HG03342 (cell line): ENCODE results near the gene DHX15.
"Not testable (repeated sequence)": the region's sequence is repeated elsewhere in the genome, so short reads cannot be mapped to it uniquely, and the experiment has no call there.

Source experiments
- ATAC-seq: cut with Tn5 transposase; IDR thresholded peaks from one replicate; pipeline ENCODE4 v1.9.1; 2021; ENCODE audit warnings: mild to moderate bottlenecking, moderate library complexity; ENCODE audit not compliant: unreplicated experiment

Gene DHX15

DNA sequence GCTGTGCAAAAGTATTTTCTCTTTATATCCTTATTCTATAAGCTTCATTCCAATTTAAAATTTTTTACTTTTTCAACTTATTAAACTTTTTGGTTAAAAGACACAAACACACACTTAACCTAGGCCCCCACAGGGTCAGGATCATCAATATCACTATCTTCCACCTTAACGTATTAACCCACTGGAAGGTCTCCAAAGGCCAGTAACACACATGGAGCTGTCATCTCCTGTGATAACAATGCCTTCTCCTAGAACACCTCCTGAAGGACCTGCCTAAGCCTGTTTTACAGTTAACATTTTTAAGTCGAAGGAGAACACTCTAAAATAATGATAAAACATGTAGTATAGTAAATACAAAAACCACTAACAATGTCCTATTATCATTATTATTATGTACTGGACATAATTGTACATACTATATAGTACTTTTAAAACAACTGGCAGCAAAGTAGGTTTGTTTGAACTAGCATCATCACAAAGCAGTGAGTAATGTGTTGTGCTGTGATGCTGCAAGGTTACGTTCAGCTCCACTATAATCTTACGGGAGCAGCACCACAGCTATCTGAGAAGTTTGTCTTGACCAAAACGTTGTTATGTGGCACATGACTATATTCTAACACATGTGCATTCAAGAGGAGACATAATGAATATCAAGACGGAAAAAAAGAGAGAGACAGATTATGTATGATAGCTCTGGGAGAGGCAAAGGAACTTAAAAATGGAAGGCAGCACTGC is 33.7 kb downstream of the DHX15 start:
- ATAC-seq = no peak

DNA sequence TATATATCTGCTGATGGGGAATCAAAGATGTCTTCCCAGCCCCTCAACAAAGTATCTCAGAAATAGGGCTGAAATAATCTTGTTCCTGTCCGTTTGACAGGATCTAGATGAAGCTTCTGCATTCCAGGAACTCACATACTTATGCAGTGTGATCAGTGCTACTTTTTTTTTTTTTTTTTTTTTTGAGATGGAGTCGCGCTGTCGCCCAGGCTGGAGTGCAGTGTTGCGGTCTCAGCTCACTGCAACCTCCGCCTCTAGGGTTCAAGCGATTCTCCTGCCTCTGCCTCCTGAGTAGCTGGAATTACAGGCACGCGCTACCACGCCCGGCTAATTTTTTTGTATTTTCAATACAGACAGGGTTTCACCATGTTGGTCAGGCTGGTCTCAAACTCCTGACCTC is 36.4 kb downstream of the DHX15 start:
- ATAC-seq = no peak

DNA sequence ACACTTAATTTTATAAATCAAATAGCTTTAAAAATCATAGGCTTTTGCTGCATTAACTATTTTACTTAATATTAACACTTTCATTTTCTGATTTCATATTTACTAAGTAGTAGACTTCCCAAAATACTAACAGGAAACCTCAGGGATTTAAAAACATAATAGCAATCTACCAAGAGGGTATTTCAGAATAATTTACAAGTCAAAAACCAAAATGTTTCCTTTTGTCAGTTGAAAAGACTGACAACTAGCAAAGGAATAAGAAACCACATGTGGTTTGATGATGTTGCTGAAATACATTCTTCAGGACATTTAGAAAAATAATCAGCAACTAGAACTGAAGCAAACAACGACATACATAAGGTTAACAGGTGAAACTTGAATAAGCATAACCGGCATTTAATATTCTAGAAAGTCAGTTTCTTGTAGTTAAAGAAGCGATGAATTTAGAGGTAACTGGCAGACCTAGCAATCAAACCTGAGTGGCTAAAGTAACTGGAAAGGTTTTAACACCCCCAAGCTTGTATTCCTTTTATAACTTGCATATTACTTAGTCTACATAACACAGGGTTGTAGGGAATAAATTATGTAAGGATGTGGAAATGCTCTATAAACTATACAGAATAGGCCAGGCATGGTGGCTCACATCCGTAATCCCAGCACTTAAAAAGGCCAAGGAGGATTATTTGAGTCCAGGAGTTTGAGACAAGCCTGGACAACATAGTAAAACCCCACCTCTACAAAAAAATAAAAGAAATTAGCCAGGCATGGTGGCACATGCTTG is 40.0 kb downstream of the DHX15 start:
- no peak for ATAC-seq

DNA sequence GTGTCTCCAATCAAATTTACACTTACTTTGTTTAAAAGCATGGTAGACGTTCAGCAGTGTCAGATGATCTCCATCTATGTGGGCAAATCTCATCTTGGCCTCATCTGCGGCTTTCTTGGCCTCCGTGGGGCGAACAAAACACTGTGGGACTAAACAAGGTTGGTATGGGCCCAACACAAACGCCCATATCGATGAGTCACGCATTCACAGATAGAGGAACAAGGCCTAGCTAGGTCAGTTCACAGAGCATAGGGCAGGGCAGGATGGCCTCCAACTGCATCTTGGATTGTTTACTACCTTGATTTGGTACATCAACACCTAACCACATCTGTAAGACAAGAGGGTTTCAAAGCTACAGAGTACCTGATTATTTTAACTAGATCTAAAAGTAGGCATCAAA is 47.3 kb downstream of the DHX15 start:
- ATAC-seq = no peak

DNA sequence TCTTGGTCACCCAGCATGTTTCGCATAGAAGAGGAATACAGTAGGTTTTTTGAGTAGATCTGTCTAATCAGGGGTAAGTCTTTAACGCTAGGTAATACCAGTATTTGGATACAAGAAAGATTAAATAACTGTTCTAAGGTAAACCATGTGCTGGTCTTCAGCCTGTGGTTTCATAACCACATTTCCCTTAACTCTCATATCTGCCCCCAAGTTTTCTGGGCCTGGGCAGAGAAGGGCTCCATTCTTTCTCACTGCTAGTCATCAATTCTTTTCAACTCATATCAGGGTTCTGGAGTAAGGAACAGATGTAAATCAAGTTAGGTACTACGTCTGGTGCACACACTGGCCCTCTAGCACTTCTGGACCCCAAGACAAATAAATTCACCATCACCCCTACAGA is 49.0 kb downstream of the DHX15 start:
- no peak for ATAC-seq

DNA sequence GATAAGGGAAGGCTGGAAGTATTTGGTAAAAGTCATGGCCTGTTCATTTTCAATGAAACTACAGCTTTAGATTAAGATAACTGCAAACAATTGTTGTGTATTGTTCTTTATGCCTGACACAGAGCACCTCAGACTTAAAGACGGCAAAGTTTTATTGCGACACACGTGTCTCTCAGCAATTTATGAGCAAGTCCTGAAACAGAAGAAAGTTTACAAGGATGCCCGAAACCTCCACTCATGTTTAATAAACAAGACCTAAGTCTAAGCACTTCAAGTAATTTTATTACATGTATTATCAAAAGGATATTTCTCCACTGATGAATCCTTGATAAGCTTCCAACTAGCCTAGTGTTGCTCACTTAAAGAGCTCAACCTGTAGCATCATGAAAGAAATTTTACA is 51.0 kb downstream of the DHX15 start:
- ATAC-seq = no peak

DNA sequence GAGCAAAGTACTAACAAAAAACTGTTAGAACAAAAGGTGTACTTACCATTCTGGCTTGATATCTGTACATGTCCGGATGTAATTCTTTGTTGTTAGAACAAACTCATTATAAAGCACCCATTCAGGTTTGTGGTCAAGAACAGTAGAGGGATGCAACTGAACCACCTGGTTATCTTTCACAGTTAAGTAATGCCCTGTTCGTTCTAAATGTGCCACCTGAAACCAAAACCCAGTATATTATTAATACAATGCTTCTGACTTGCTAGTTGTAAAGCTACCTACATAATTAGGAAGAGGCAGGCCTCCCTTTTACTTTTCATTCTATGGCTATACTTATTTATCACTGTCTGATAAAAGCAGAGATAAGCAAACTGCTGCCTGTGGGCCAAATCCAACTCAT is 54.8 kb downstream of the DHX15 start:
- ATAC-seq = no peak

DNA sequence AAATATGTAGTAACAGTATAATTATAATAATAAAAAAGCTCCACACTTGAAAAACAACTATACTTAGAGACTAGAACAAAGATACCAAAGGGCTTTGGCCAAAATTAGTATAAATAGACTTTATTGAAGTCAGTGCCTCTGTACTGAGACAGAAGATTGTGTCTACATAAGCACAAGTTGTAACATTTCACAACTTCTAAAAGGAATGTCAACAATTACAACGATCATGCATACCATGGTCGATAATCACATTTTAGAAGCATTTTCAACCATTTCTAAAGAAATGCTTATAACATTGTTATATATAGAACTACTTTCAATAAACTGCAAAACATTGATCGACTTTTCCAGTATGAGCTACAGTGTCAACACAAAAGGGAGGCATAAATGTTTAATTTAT is 57.0 kb downstream of the DHX15 start:
- no peak for ATAC-seq

DNA sequence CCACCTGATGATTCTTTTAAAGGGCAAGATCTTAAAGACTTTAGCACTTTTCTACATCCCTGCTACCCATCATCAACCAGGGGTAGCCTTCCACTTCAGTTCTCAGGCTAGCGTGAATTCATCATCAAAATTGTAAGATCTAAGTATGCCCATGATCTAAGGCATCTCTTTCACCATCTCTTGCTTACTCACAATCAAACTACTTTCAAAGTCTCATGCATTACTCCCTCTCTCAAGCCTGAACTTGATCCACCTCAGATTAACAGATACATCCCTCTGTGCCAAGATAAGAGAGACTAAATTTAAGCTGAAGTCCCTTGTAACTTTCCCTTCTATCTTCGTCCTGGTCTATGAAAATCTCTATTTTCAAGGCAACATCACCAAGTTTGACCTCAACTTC is 62.8 kb downstream of the DHX15 start:
- ATAC-seq = no peak

DNA sequence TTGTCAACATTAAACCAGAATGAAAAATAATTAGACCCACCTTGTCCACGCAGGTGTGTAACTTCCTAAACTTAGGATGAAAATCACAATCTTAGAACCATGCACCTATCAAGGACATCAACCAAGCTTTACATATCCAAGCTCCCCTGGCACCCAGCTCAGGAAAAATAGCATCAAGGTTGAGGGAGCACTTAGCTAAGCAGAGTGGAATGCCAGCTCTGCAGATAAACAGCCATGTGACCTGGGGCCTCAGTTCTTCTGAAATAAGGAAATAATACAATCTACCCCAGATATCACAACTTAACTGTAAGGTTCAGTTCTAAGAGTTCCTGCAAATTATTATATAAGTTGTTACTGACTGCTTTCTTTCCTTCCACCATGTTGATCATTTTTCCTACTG is 64.7 kb downstream of the DHX15 start:
- no peak for ATAC-seq

DNA sequence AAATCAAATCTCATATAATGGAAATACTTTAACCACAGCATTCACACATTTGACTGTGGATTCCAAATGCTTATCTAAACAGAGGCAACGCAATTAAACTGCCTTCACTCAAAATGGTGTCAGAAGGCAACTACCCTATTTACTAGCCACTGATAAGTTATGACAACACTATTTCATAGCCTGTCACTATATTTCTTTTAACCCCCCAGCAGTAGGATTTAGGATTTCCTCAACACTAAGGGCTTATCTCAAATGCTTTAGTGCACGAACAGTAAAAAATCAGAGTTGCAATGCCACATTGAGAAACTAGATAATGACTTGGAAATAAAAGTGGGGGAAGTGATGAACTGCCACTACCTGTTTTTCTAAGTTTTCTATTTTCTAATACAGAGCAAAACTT is 66.7 kb downstream of the DHX15 start:
- no peak for ATAC-seq

DNA sequence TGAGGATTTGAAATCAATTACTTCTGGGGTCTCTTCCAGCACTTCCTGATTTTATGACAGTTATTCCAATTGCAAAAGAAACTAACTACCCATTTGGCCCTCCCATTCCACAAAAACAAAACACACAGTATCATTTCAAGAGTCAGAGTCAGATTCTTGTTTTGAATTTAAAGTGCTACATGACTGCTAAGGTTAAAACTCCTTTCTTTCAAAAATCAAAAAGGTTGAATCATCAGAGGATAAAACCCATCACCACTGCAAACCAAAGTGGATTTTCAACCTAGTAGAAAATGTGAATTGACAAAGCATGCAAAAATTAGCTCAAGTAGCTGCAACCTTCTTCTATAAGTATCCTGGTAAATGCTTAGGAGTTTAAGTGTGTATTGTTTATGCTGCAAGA is 67.4 kb downstream of the DHX15 start:
- ATAC-seq = no peak

DNA sequence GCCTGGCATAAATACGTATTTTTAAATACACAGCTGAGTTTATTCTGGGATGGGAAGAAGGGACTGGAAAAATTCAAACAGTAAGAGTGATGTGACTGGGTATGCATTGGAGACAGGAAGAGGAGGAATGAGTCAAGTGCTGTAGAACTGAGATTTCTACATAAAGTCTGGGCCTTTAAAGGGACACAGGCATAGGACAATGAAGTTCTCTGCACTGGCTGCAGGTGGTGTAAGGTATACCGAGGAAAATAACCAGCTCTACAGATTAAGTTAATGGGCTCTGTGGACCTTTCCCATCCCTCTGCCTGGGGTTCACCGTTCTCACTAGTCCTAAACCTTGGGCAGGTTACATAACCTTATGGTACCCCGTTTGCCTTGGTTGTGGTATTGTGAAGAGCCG is 68.7 kb downstream of the DHX15 start:
- ATAC-seq = no peak

DNA sequence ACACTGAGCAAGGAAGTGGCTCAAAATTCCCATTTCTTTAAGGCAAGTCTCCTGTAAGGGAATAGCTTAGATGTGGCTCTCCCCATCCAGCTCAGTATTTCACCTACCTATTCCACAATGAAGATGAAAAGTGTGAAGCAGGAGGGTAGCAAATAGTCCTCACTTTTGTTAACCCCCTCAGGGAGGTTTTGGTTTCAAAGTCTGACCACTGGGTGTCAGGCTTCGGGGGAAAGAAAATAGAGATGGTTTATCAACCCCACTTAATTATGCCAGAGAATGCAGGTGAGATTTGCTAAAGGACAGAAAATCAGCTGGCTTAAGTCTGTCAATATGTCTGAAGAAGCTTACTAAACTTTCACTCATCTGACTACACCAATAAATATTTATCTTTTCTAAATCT is 69.5 kb downstream of the DHX15 start:
- ATAC-seq = no peak

DNA sequence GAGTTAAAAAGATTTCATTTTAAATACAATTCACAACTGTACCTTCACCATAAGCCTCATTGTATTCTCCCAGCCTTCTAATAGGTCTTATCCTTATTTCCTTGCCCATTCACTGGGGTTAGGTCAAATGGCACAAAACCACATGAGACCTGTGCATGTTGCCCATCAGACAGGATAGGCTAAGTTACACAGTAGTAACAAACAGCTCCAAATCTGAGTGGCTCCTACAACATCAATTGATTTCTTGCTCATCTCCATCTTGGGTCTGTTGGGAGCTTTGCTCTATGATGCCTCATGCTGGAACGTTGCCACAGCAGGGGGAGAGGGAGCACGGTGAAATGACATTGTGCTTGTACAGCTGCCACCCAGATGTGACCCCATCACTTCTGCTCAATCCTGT is 70.6 kb downstream of the DHX15 start:
- ATAC-seq = no peak

DNA sequence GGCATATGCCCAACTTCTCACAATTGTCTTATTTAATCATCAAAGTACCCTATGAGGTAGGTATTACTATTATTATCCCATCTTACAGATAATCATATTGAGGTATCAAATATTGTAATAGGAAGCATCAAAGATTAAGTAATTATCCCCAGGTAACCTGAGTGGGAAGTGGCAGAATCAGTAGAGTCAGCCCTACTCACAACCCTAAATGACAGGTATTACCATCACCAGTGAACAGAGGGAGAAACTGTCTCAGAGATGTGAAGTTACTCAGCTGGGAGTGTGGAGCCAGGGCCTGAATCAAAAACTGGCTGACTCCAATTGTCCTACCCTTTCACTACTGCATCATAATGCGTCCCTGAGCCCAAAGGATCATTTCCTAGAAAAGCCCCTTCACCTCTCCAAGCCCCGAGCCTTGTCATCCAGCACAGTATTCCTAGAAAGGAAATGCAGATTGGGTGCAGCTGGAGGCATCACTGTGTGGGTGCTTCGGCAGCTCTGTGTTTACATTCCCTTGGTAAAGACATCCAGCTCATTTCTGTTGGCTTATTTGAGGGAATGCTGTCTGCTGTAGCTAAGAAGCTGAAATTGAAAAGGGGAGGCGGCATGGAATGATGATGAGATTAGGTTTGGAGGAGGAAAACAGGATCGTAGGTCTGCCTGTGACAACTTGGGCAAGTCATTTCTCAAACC is 72.8 kb downstream of the DHX15 start:
- no peak for ATAC-seq

DNA sequence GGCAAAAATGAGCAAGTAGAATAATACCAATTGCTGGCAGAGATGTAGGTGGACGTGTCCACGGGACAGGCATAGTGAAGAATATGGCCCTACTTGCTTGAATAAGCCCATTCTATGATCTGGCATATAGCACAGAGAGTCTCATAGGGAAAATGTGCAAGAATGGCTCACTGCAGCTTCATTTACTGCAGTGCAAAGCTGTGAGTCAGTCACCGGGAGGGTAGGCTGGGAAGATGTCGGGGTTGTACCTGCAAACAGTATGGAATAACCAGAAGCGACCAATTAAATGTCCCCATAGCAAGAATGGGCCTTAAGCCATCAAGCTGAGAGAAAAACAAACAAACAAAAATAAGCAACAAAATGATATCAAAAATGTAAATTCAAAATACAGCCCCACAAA is 74.3 kb downstream of the DHX15 start:
- no peak for ATAC-seq

DNA sequence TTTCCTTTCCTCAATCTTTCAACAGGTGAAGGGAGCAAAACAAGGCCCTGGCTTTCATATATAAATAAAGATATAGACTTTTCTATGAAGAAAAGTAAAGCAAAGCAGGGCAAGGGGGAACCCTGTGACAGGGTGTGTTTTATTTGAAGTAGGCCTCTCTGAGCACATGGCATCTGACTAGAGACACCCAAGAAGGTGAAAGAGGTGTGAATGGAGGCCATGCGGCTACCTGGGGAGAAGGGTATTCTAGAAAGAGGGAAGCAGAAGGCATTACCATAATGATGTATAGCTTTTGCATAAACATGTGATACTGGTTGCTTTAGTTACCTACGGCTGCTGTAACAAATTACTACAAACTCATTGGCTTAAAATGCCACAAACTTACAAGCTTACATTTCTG is 75.8 kb downstream of the DHX15 start:
- ATAC-seq = no peak

DNA sequence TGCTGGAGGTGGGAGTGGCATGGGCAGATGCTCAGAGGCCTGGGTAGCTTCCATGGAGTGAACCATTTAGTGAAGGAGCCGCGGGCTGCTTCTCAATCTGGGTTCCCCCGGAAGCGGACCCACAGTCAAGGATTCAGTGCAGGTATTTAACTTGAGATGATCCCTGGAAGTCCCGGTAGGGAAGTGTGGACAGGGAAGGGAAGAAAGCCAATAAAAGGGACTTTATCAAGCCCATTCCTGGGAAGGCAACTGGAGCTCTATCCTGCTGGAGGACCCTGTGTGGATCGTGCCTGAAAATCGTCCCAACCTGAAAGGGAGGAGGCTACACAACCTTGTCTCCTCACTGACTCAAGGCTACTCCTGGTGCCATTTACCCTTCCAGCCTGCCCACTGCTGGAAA is 76.9 kb downstream of the DHX15 start:
- ATAC-seq = no peak

DNA sequence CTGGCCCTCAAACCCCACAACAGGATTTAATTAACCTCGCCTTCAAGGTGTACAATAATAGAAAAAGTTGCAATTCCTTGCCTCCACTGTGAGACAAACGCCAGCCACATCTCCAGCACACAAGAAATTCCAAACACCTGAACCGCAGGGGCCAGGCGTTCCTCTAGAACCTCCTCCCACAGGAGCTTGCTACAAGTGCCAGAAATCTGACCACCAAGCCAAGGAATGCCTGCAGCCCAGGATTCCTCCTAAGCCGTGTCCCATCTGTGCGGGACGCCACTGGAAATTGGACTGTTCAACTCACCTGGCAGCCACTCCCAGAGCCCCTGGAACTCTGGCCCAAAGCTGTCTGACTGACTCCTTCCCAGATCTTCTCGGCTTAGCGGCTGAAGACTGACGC is 81.3 kb downstream of the DHX15 start:
- ATAC-seq = not testable (repeated sequence)

DNA sequence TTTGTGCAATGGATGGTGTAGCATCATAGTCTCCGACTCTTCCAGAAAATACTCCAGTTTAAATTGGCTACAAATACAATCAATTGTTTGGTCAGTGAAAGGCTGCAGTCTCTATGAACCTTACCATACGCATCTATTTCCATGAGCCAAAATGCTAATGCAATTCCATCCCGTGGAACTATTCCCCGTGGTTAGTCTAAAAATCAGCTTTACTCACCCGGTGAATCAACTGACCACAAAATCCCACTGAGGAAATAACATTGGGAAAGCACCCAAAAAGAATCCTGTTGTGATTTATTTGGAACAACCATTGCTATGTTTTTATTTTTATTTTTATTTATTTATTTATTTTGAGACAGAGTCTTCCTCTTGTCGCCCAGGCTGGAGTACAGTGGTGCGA is 87.1 kb downstream of the DHX15 start:
- no peak for ATAC-seq

DNA sequence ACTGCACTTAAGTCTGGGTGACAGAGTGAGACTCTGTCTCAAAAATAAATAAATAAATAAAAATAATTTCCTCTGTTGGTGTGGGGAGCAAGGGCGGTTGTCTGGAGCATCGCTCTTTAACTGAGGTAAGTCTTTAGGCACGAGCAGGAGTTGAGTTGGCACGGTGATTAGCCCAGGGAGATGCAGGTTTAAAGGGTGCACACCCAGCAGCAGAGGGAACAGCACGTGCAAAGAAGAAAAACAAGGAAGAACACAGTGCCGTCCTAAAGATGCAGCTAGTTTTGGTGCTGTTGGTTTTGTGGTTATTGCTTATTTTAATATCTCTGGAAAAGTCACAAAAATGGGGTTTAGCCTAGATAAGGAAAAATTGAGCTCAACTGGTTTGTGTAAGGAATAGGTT is 87.8 kb downstream of the DHX15 start:
- no peak for ATAC-seq
